Cardiac septum (tissue), 1 donor: ENCODE data around the gene GNA14. TPM values are rescaled to one million over a fixed set of nuclear protein-coding genes. Genes with fewer than 3 reads are reported as not detected.

Experiments used
- DNase-seq: peaks from one replicate; pipeline ENCODE4 v3.0.0-alpha.2; 2020; ENCODE audit warnings: low spot score
- intact Hi-C: fragments of 100-400 bp; cut with DNase I; formaldehyde crosslinking; loops from one replicate; pipeline ENCODE4 v1.14.0; 2022
- total RNA-seq: library from RNA; stranded (reverse); fragmentation: NEBNext Ultra II Directional; extraction: Animal tissue kit (Norgen Biotek cat#: 25700); gene quantifications from one replicate; pipeline ENCODE4 v1.2.1, GENCODE V29; 2021
- donor health status: DM: no; HTN: no; CAD: no.

Gene GNA14
- total RNA-seq, 1 donor from 2014 or later, result 2.7 TPM

DNA sequence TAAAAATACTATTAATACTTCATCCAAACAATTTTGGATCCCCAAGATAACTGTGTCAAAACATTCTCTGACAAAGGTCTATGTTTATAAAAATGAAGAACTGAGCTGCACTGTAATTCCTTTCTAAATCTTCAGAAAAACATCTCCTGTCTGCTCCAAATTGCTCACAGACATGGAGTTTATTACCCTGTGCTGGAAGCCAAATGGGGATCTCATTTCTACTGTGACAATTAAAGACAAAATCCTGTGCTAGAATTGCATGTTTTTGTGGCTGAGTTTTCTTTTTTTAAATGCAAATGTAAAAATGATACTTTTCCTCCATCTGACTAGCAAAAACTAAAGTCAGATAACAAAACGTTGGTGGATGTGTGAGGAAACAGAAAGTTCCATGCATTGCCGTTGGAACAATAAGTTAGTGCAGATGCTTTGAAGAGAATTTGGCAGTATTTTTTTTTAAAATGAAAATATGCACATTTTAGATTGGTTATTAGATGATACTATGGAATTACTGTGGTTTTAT, 93.5 kb downstream of the GNA14 start:
- intact Hi-C loops, result no loop called here
- DNase-seq, result no peak

DNA sequence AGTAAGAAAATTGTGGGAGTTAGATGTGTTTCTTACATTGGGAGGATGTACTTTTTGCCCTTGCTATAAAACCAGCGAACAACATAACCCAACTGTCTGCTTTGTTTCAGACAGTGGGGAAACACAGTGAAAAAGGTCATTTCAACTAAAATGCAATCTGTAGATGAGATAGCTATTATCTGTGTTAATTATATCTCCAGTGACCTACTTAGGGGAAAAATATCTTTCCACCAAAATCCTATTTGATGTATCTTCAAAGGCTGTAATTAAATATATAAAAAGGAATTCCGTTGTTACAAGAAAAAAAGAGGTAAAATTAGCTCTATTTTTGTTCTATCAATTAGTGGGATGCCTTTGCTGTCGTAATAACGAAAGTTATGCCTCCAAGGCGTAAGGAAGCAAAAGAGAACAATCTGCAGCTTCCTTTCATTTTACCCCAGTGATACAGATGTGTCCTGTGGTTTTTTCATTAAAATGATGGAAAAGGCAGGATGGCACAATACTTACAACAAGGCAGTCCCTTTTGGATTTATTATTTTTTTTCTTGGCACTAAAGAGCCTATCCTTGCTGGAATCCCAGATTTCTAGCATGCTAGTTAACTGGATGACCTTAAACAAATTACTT, 100.9 kb downstream of the GNA14 start:
- intact Hi-C loops, result no loop called here
- DNase-seq, result no peak

DNA sequence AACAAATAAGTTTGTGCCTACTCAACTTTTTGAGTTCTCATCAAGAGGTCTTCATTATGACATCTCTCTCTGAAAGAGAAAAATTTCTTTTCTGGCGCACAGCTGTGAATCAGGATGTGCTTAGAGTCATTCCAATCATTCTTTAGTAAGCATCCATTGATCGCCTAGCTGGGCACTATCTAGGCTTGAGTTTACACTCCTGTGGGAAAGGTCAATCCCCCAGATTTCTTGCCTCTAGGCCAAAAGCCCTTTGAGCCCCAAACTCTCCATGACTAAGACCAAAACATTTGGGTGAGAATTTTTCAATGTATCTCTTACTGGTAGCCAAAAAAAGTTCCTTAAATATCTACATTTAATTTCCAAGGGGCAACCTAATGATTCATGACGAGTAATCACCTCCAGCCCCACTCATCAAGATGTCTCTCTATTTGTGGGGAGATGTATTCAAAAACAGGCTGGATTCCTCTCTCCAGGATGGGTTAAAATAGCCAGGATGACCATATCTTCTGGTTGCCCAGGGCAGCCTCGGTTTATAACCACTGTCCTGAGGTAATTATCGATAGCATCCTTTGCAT, 101.7 kb downstream of the GNA14 start:
- no peak for DNase-seq
- intact Hi-C loops, result no loop called here

DNA sequence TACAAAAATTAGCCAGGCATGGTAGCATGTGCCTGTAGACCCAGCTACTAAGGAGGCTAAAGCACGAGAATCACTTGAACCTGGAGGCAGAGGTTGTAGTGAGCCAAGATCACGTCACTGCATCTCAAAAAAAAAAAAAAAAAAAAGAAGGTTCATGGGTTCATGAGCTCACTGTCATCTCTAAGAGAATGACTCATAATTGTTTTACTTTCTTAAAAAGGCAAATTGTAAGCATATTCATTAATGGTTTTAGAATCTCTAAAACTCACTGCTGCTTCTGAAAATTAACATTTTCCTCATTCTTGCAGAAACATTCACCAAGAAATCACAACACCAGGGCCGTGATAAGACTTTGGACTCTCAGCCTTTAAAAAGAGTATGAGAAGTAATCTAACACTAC, 103.6 kb downstream of the GNA14 start:
- intact Hi-C loops, result no loop called here
- DNase-seq, result no peak

DNA sequence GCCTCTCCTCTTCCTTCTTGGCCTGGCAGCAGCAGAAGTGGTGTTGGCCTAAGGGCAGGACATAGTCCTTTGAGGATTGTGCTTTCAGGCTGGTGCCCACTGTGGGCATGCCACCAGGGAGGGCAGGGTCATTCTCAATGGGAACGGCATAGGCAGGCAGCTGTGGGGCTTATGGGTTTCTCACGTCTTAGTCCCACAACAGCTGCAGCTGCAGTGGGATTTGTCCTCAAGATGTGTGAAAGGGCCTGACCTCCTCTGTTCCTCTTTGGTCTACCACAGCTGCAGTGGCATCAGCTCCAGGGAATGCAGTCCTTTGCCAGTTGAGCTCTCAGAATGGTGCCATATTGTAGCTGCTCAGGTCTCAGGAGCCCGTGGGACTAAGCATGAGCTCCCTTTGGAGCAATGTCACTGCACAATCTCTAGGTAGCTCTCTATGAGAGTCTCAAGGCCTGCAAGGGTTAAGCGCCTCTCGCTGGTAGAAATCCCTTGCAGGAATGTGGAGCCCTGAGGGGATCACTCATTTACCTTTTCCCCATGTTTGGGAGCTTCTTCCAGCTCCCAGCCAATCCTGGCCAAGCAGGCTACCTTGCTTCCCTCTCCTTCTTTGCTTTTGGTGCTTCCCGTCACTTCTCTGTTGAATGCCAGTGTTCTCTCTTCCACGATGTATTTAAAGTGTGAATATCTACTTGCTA, 104.8 kb downstream of the GNA14 start:
- intact Hi-C loops, result no loop called here
- no peak for DNase-seq

DNA sequence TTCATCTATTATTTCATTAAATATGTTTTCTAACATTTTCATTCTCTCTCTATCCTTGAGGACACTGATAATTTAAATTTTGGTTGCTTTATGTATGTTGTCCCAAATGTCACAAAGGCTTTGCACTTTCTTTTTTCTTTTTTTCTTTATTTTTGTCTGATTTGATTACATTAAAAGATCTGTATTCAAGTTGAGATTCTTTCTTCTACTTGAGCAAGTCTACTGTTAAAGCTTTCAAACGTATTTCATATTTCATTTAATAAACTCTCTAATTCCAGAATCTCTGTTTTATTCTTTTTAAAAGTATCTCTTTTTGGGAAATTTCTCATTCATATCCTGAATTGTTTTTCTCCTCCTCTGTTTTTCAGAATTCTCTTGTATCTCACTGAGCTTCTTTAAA, 106.5 kb downstream of the GNA14 start:
- no peak for DNase-seq
- intact Hi-C loops, result no loop called here

DNA sequence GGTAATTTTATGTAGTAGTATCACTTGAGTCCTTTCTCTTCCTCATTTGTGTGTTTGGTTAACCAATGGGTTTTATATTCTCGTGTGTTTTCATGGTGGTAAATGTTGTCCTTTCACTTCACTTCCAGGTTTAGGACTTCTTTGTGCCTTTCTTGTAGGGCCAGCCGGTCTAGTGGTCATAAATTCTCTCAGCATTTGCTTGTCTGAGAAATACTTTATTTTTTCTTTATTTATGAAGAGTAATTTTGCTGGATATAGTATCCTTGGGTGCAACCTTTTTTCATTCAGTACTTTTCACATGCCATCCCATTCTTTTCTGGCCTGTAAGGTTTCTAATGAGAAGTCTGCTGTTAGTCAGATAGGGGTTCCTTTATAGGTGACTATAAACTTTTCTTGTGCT, 107.1 kb downstream of the GNA14 start:
- intact Hi-C loops, result no loop called here
- no peak for DNase-seq

DNA sequence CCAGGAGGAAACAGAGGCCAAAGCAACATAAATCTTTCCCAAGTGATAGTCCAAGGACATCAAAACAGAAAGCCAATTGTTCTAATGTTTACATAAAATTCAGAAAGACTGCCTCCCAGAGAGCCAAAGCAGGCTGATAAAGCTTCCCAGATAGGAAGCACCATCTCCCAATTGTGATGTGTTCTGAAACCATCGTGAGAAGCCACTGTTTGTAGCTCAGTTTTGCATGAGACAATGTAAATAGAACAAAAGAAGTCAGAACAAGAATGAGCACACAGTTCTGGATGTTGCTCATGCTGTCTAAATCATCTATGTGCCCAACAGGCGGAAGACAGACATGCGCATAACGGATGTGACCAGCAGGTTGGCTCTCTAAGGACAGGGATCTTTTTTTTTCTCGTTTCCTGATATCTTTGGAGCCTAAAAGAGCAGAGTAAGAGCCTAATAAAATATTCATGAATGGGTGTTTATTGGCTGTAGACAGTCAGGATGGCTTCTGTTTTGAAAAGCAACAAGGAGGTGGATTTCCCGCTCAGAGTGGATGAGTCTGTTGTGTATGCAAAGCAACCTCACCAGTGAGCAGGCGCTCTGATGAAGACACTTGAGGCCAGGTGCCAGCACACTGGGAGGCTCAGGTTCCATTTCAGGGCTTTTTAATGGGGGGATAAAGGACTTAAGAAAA, 113.6 kb downstream of the GNA14 start:
- intact Hi-C loops, result no loop called here
- DNase-seq, result no peak

DNA sequence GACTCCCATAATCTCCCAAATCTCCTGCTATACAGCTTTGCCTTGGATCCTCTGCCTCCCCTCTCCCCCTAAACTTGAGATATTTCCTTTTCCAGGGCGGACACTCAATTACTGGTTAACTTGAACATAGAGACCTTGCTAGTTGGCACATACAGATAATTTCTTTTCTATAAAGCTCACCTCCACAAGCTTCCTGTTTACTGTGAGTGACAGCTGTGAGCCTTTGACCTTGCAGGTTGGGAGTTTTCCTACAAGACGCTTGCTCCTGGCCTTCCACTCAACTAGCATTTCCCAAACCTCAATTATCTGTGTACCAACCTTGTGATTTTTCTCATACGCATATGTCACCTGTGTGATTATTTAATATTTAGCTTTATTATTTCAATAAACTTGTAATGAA, 114.5 kb downstream of the GNA14 start:
- intact Hi-C loops, result no loop called here
- DNase-seq, result no peak

DNA sequence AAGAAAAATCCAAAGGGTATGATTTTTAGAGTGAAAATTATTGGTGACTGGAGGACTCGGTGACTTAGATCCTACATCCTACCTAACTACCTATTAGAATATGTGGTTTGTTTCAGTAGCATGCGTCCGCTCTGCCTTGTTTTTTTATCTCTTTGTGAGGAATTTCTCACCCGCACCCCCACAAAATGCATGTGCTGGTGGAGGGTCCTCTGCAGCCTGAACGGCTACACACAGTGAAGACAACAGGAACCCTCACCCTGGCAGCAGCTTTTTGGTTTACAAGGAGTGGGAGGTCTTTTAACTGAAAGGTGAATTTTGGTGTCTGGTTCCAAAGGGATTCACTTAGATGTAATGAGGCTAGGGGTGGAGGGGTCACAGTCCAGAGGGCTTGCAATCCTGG, 115.5 kb downstream of the GNA14 start:
- intact Hi-C loops, result no loop called here
- no peak for DNase-seq

DNA sequence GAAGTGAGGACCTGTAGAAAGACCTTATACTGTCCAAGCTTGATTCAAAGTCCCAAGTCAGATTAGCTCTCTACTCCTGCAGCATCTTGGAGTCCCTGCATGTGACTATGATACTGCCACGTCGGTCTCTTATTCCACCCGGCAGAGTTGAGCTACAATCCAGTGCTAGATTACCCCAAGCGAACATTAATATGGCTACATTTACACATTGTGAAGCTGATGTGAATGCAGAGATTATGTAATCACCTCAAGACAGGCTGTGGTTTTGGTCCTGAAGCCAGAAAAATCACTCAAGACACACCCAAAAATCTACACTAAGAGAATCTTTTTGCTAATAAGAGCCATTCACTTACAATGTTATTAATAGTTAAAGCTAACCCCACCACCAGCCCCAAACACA, 116.7 kb downstream of the GNA14 start:
- intact Hi-C loops, result no loop called here
- no peak for DNase-seq

DNA sequence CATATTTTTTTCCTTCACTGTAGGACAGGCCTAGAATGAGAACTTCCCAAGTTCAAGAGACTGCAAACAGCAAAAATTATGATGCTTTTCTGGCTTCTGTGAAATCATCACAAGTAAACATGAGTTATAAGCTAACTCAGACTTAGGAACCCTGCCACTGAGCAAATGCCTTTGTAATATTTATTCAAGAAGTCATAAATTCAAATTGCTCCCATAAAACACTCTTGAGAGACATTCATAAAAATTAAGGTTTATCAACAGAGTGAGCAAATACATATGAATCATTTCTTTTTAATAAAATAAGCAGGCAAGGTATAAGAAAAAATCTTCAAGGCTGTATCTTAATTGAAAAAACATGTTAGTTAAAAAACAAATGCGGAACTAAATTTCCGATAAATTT, 124.2 kb downstream of the GNA14 start:
- DNase-seq, result no peak
- intact Hi-C loops, result no loop called here

DNA sequence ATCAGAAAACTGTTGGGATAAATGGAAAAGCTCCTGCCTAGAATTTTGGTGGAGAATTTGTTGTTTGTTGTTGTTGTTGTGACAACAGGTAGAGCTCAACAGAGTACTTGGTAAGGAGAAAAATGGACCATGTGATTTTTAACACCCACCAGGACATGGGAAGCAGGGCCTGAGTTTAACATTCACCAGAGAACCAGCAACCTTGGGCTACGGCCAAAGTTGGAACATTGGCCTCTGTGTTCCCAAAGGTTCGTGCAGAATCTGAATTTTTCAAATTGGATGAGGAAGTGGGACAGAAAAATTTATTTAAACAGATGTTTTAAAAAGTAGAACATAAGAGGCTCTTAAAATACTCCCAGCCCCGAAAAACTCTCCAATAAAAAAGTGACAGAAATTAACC, 127.0 kb downstream of the GNA14 start:
- intact Hi-C loops, result no loop called here
- DNase-seq, result no peak

DNA sequence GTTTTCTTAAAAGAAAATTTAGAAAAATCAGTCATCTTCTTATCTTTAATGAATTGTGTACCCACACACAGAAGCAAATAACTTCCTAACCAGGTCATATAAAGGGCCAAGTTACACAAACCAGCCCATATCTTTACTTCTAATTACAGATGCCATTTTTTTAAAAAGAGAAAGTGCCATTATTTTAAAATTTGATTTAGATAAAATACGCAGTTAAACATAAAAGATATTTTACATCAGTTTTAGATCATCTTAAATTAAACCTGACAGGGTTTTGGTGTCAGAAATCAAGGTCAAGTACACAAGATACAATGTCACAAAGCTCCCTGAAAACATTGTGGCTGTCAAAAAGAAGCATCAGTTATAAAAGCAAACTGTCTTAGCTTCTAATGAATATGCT, 129.4 kb downstream of the GNA14 start:
- intact Hi-C loops, result loop anchor here (5.0 to 10.0 kb wide), 2 partner anchors 84 to 126 kb away; partner anchors contain the start of gene GNA14

DNA sequence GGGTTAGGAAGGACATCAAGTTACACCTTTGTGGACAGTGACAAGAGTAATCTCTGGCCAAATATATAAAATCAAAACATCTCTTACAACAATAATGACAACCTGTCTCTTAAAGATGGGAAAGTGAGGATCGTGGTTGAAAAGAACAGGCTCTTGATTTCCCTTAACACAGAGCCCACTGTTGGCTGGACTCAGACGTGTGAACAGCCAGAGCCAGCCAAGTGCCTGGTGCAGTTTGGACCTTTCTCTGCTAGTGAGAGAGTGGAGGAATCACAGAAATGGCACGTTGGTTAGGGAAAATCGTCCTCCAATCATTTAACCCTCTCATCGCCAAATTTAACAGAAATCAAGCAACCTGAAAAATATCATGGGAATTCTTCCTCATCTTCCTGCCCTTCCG, 131.3 kb downstream of the GNA14 start:
- intact Hi-C loops, result loop anchor here (5.0 to 10.0 kb wide), 2 partner anchors 86 to 128 kb away; partner anchors contain the start of gene GNA14
- no peak for DNase-seq

More for the DNA sequence above, 129.4 kb downstream of the GNA14 start:
- no peak for DNase-seq

DNA sequence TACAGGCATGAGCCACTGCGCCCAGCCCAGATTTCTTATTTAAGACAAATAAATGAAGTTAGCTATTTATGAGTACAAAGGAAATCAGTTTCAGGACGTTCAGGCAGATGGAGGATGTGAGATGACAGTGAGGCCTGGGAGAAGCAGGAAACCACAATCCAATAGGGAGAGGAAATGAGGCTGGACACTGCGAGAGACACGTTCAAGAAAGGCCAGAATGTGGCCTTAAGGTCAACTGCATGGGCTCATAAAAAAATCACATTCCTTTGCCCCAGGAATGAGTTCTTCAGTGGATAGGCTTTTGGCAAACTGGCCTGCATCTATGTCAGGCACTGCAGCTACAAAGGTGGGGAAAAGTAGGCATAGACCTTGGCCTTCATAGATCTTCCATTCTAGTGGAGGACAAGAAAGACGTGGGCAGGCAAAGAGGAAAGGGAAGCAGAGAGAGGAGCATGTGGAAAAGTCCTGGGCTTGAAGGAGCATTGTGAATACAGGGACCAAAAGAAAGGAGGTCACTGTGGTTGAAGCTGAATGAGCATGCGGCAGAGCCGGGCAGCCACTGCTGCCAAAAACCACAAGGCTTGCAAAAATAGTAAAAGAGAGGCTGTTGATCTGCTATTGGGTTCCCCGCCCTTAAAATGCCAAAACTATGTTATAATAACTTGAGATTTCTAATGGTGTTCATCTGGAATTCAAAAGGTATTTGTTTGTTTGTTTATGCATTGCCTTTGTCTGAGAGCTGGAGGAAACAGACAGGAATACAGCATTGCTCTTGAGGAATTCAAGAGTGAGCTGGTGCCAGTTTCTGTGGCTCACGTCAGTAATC, 133.0 kb downstream of the GNA14 start:
- no peak for DNase-seq
- intact Hi-C loops, result loop anchor here (5.0 to 10.0 kb wide), 2 partner anchors 87 to 130 kb away; partner anchors contain the start of gene GNA14

DNA sequence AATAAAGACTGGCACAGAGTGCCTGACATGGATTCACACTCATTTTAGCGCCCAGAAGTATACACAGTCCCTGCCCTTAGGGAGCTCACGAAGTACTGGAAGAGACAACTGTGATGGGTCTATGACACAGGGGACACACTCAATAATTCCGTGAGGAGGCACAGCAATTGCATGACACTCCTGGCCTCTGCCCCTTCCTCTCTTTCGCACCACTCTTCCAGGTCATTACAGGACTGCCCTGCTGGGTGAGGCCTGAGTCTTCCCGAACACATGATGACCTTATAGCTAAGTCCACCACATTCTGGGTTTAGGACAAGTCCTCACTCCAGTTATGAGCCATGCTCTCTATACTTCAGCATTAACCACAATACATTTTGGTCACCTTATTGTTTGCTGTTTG, 134.7 kb downstream of the GNA14 start:
- no peak for DNase-seq
- intact Hi-C loops, result loop anchor here (10.0 kb wide), 1 partner anchor 131 kb away; the partner anchor contains the start of gene GNA14

DNA sequence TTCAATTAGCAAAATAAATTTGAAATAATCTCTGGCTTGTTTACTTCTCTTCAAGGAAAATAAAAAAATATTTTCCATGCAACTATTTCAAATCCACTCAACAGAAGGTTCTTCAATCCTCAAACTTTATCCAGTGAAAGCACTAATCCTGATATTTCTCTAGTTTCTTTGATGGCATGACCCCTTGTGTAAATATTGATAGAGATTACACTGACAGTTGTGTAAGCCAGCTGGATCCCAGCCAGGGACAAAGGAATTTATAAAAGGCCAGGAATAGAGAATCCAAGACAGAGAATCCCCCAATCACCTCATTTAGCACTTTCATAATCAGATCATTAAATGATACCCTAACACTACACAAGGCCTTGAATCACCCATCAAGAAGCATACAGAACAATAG, 135.2 kb downstream of the GNA14 start:
- no peak for DNase-seq
- intact Hi-C loops, result loop anchor here (10.0 kb wide), 1 partner anchor 132 kb away; the partner anchor contains the start of gene GNA14

DNA sequence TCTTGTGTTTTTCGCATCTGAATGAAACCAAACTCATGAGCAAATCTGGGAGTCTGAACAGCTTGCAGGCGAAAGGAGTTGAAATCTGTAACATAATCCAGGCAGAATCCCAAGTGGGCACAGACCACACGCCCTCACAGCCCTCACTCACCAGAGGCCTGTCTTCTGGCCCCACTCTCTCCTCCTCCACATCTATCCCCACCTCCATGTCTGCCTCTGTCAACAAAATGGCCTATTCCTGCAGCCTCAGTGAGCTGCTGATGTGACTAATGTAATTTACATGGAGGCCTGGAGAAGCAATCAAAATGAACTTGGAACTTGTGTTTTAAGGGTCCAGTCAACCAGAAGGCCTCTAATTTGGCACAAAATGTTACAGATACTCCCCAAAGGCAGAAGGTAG, 136.6 kb downstream of the GNA14 start:
- intact Hi-C loops, result loop anchor here (10.0 kb wide), 1 partner anchor 133 kb away; the partner anchor contains the start of gene GNA14

More for the DNA sequence above, 136.6 kb downstream of the GNA14 start:
- no peak for DNase-seq
